ENCODE measurements around the gene USP28.

USP28 gene

GRCh38 chr11:113862435-113862834 is 12.9 kb downstream of the USP28 start:
- DNase-seq (ENCODE audit: low read depth, low spot score), result no peak
- no peak overlapping the region for H3K4me3 ChIP-seq (ENCODE audit: low read depth, low read length)
- CTCF ChIA-PET, result interaction anchor here (1.0 kb wide), 1 partner anchor 11 kb away, joined by 4 read pairs; no protein-coding TSS in a partner anchor
- POLR2A ChIA-PET, result no interaction called here
- TF ChIP-seq CTCF (IDR thresholded peaks at IDR 0.05; ENCODE audit: insufficient read depth, low read length, missing control alignments), result no peak

GRCh38 chr11:113859665-113860064 is 15.7 kb downstream of the USP28 start:
- ChIA-PET POLR2A (no interaction called here), CTCF (interaction anchor here (1.2 kb wide), 1 partner anchor 37 kb away, joined by 3 read pairs; no protein-coding TSS in a partner anchor)
- DNase-seq (ENCODE audit: low read depth, low spot score), result no peak
- TF ChIP-seq CTCF (IDR thresholded peaks at IDR 0.05; ENCODE audit: insufficient read depth, low read length, missing control alignments), result no peak
- H3K4me3 ChIP-seq (ENCODE audit: low read depth, low read length), result no peak overlapping the region

- no peak for TF ChIP-seq CTCF (IDR thresholded peaks at IDR 0.05; ENCODE audit: insufficient read depth, low read length, missing control alignments)
- H3K4me3 ChIP-seq (ENCODE audit: low read depth, low read length), result no peak overlapping the region
- DNase-seq (ENCODE audit: low read depth, low spot score), result no peak
- ChIA-PET POLR2A (no interaction called here), CTCF (interaction anchor here (0.8 kb wide), 1 partner anchor 405 kb away, joined by 4 read pairs; no protein-coding TSS in a partner anchor)
These were observed 18.2 kb downstream of the USP28 start for GRCh38 chr11:113856966-113857759.

GRCh38 chr11:113855803-113856202 is 19.6 kb downstream of the USP28 start:
- H3K4me3 ChIP-seq (ENCODE audit: low read depth, low read length), result no peak overlapping the region
- CTCF ChIA-PET, result no interaction called here
- TF ChIP-seq CTCF (IDR thresholded peaks at IDR 0.05; ENCODE audit: insufficient read depth, low read length, missing control alignments), result no peak
- POLR2A ChIA-PET, result no interaction called here
- DNase-seq (ENCODE audit: low read depth, low spot score), result no peak

GRCh38 chr11:113850188-113850587 is 25.2 kb downstream of the USP28 start:
- TF ChIP-seq CTCF (IDR thresholded peaks at IDR 0.05; ENCODE audit: insufficient read depth, low read length, missing control alignments), result no peak
- DNase-seq (ENCODE audit: low read depth, low spot score), result no peak
- no peak overlapping the region for H3K4me3 ChIP-seq (ENCODE audit: low read depth, low read length)
- ChIA-PET CTCF (no interaction called here), POLR2A (no interaction called here)

- no peak for TF ChIP-seq CTCF (IDR thresholded peaks at IDR 0.05; ENCODE audit: insufficient read depth, low read length, missing control alignments)
- DNase-seq (ENCODE audit: low read depth, low spot score), result no peak
- ChIA-PET POLR2A (no interaction called here), CTCF (no interaction called here)
- no peak overlapping the region for H3K4me3 ChIP-seq (ENCODE audit: low read depth, low read length)
These were observed 25.7 kb downstream of the USP28 start for GRCh38 chr11:113849713-113850112.
